GM10847 (cell line): Measurements from ENCODE around the gene EWSR1.

ENCODE experiments used
- POLR2A ChIP-seq: IDR thresholded peaks from 2 replicates; pipeline ENCODE4 v1.6.1; 2011; ENCODE audit not compliant: insufficient read length; ENCODE audit errors: extremely low read depth

The EWSR1 gene

DNA sequence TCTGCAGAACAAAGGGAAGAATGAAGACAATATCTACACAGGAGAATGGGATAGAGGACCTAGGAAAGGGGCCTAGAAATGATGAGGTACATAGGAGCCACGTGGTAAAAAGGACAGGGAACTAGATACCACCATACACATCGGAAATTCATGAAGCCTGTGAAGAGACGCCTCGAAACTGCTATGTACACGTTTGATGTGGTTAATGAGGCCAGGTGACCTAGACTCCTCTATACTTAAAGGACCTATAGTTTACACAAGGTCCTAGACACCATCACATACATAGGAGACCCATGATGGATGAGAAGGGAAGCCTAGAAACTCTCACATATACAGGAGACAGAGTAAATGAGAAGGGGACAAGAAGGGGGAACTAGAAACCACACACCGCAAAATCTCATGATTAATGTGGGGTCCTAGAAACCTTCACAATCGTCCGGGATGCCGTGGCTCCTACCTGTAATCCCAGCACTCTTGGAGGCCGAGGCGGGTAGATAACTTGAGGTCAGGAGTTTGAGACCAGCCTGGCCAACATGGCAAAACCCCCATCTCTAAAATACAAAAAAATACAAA lies 24.1 kb upstream of the EWSR1 start:
- no peak for TF ChIP-seq POLR2A

DNA sequence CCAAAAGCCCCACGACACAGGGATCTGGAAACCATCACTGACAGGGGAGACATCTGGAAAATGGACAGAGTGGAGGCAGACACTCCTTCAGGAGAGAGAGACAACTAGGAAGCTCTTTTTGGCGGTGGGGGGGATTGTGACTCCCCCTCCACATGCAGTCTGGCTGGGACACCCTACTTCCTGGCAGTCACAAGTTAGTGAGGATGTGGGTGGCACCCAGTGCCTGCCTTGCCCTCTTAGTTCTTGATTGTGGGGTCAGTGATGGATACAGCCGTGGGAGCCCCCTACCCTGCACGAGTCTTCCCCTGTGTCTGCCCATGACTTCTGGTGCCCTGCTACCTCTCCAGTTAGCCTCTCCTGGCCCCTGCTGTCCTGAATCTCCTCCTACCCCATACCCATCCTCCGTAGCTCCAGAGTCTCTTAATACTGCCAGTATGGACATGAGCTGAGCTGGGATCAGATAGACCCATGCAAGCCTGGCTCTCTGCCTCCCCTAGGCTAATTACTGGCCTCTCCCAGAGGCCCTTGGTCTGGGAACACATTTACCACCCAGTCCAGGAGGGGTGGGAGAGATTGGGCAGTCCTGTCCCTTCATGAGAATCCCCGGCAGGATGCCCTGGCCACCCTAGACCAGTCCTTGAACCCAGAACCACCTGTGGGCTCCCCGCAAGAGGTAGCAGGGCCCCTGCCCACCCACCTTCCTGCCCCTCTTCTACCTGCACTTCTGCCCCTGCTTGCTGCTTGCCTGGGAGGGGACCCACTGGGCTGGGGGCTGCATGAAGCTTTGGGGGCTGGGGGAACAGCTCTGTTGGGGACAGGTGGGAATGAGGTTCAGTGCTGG lies 23.1 kb upstream of the EWSR1 start:
- TF ChIP-seq POLR2A: no peak

DNA sequence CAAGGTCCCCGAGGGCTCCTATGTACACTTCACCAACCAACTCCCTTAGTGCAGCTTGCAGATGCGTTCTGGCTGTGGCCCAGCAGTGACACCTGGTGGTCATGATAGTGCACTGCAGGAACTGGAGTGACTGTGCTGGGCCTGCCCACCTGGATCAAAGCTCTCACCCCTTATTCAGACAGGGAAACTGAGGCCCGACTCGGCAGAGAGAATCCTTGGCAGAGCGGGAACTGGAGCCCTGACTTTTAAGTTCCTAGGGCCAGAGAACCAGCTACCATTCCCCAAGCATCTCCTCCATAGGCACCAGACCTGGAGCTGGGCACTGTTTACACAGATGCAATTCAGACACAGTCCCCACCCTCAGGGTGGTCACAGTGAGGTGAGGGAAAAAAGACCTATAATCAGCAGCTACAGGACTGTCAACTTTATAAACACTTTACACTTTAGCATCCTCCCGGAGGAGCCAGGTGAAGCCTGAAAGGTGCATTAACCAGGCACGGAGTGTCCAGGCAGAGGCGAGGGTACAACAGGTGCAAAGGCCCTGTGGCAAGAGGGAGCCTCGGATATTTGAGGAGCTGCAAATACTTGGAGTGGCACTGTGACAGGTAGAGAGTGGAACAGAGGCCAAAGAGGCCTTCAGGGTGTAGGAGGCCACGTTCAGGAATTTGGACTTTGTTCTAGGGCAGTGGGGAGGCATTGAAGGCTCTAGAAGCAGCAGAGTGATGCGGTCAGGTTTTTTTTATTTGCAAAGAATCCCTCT lies 22.3 kb upstream of the EWSR1 start:
- no peak for TF ChIP-seq POLR2A

DNA sequence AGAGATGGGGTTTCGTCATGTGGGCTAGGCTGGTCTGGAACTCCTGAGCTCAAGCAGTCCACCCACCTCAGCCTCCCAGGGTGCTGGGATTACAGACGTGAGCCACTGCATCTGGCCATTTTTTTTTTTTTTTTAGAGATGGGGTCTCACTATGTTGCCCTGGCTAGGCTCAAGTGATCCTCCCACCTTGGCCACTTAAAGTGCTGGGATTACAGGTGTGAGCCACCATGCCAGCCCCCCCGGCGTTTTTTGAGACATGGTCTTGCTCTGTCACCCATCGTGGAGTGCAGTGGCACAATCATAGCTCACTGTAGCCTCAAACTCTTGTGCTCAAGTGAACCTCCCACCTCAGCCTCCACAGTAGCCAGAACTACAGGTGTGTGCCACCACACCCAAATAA lies 16.8 kb upstream of the EWSR1 start:
- TF ChIP-seq POLR2A: no peak

DNA sequence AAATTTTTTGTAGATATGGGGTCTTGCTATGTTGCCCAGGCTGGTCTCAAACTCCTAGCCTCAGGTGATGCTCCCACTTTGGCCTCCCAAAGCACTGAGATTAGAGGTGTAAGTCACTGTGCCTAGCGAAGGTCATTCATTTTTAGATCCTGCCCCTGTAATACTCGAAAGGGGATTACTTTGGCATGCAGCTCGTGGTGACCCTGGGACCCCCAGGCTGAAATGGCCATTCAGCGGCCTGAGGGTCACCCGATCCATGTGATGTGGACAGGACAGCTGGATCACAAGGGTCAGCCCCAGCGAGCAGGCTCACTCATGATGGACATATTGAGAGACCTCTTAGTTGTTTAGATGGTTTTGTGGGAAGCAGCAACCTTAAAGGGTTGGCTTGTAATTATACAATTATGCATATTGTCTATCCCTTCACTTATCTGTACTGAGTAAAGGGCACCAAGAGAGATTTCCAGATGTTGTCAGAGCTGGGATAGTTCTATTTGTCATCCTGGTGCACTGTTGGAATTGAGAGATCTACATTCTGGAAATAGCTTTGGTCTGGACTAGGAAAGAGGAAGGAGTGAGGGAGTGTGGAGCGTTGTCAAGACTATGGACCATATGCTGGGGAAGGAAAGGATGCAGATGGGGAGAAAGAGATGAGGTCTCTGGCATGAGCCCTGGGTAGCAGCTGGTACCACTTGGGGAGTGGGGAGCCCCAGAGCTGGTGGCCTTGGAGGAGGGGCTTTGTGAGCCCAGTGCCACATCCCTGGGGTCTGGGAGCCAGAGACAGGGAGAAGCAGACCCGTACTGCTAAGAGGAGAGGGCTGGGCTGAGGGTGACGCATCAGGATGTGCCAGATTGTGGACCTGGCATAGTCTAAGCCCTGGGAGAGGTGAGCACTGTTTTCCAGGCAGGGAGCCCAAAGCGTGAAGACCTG lies 15.8 kb upstream of the EWSR1 start:
- no peak for TF ChIP-seq POLR2A

DNA sequence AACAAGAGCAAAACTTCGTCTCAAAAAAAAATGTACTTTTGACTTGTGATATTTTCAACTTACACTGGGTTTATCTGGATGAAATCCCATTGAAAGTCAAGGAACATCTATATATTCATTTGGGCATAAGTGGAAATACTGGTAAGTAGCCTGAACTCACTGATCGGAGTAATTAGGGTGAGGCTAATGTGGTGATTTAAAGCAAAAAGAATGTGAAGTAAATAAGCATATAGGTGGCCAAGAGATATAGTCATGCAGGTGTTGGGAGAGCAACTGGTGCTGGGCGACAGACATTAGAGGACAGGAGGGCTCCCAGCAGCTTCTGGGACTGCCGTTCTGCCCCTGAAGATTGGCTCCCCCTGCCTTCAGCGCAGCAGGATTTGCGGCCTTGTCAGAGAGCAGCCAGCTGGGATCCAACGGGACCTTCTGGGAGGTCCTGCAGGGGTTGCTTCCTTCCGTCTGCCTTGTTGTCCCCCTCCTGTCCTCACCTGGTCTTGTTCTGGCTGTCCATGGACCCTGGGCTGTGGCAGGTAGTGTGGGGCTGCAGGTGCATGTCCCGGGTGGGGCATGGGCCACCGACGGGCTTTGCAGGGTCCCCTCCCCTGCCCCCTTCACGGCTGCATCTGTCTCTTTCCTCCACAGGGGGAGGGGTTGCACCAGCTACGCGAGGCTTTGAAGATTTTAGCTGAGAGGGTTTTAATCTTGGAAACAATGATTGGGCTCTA lies 14.3 kb upstream of the EWSR1 start:
- no peak for TF ChIP-seq POLR2A

DNA sequence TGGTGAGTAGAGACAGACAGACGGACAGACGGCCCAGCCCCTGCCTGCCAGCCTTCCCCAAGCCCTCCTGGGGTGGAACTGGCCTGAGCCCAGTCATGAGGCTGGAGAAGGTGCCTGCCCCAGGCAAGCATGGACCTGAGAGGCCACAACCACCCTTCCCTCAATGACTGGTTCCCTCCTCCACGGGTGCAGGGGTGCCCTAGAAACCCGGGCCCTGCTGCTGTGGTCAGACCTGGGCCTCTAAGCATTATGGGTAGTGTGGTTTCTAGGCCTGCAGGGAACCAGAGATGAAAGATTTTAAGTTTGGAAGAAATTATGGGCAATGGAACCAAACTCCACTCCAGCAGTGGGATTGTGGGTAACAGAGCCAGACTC lies 13.8 kb upstream of the EWSR1 start:
- TF ChIP-seq POLR2A: no peak

DNA sequence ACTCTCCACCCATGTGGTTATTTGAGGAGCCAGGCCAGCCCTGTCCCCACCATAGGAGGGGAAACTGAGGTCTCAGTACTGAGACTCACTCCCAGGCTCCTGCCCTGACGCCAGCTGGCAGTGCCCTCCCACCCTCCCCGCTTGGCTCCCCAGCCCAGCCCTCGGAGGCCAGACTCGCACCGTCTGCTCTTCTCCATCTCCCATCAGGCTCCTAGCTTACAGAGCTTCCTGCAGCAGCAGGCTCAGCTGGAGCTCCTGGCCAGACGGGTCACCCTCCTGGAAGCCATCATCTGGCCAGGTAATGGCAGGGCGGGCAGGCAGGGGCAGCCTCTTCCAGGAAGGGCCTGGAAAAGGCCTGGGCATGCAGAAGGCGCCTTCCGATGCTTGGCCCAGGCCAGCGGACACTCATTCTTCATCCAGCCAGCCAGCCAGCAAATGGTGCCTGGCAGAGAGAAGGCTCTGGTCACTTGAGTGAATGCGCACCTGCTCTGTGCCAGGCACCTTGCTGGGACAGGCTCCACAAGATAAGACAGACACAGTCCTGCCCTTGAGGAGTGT lies 12.9 kb upstream of the EWSR1 start:
- no peak for TF ChIP-seq POLR2A

DNA sequence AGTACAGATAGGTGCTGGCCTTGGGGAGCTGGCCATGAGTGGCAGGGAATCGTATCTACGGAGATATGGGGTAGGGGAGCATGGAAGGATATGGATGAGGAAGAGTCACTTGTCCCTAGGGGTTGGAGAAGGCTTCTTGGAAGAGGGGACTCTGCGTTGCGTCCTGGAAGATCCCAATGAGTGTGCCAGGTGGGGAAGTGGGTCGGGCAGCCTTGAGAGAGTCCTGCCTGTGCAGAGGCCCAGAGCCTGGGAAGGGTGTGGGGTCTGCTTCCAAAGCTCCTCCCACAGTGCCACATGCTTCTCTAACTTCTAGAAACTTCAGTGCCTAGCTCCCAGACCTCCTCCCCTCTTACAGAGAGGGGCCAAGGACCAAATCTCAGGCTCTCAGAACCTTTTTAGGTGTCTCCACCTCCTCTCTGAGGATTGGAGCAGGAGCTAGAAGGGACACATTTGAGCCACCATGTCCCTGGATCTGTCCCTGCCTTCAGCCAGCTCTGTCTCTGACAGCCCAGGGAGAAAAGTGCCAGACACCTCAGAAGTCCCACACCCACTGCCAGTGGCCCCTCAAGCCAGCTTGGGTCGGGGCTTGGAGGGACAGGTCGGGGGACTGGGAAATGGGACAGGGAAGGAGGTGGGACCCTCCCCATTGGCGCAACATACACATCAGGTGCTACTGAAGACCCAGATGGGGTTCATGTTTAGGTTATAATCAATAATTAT lies 11.3 kb upstream of the EWSR1 start:
- no peak for TF ChIP-seq POLR2A

DNA sequence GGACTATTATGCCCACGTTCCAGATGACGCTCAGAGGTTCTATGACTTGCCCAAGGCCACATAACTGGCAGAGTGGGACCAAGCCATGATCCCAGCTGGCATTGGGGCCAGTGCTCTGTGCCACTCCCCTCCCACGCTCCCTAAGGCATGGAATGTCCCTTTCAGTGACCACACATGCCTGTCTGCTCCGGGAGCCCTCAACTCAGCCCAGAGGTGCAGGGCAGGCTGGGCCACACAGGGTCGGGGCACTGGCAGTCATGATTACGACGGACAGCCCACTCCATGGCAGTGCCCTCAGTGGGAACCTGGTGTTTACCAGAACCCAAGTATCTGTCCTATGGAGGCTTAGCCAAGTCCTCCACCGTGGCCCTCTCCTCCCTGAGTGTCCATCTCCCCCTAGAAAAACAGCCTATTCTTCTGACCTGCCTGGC lies 10.3 kb upstream of the EWSR1 start:
- TF ChIP-seq POLR2A: no peak

DNA sequence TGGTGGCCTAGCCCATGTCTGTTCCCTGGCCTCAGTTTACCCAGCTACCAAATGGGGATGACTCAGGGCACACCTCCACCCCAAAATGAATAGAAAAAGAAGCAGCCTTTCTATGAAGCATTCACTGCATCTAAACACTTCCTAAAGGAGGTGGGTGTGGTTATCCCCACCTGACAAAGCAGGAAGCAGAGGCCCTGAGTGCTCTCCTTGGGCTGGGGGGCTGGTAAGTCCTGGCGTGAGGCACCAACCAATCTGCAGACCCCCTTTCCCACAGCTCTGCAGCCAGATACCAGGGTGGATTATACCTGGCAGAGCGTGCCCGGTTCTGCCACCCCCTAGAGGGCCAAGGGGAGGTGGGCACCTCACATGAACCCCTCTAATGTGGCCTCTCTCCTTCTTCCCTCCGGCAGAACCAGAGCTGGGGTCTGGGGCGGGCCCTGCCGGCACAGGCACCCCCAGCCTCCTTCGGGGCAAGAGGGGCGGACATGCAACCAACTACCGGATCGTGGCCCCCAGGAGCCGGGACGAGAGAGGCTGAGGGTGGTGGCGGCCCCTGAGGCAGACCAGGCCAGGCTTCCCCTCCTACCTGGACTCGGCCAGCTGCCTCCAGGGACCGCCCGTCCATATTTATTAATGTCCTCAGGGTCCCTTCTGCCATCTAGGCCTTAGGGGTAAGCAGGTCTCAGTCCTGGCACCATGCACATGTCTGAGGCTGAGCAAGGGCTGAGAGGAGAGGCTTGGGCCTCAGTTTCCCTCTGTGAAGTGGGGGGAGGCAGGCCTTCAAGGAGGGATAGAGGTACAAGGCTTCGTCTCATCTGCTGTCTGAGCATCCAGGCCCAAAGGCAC lies 9.4 kb upstream of the EWSR1 start:
- no peak for TF ChIP-seq POLR2A

DNA sequence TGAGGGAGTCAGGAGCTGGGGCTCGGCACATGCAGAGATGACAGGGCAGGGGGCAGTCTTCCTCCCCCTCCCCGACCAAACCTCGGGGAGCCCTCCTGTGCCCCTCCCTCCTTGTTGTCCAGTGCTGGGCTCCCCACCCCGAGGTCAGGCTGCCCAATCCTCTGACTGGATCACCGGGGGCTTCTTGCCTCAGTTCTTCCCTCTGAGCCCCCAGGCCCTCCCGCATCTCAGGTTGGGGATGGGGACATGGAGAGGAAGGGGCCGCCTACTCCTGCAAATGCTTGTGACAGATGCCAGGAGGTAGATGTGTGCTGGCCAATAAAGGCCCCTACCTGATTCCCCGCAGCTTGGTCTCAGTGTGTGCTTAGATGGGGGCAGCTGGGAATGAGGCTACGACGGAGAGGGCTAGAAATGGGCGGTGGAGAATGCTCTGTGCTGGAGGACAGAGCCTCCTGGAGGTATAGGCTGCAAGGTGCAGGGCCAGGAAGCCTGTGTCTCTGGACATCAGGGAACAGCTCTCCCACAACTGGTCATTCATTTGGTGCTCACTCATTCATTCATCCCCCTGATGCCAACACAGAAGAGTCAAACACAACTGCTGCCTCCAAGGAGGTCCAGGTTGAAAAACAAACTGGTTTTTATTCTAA lies 8.7 kb upstream of the EWSR1 start:
- no peak for TF ChIP-seq POLR2A

DNA sequence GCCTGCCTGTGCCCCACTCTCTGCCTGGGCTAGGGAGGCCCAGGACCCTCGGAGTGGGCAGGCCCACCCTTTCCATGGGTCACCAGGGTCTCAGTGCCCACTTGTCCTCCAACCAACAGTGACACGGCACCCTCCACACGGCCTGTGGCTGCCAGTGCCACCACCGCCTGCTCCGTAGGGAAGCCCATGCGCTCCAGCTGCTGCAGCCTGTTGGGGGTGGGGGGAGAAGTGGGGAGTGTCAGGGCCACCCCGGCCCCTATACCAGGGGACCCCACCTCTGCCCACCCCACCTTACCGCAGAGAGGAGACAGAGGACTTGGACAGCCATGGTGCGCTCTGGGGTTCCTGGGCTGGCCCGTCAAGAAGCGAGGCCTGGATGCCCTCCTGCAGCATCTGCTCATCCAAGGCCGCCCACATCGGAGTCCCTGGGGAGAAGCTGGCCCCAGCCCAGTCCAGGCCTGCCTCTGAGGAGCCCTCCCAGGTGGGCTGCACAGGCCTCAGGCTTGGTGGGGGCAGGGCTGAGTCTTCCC lies 8.0 kb upstream of the EWSR1 start:
- TF ChIP-seq POLR2A: no peak
